ENCODE data around the gene ENAH.

GRCh38 chr1:225541383-225541782 lies 111.5 kb downstream of the ENAH start:
- TF ChIP-seq POLR2A (IDR thresholded peaks at IDR 0.05) (no peak), CTCF (IDR thresholded peaks at IDR 0.05) (no peak)

Data from esophagus squamous epithelium (tissue), 4 donors.